Stimulated activated CD4-positive, alpha-beta T cell treated with anti-CD3 and anti-CD28 coated beads, Interleukin-15, amount 100 ng/mL, for 48 hours (primary cell): ENCODE measurements around the gene DLX2.
"Not testable (repeated sequence)": the region's sequence is repeated elsewhere in the genome, so short reads cannot be mapped to it uniquely, and the experiment has no call there.

Source experiments
- DNase-seq, 2 donors: peaks; one replicate each; pipeline ENCODE4 v3.0.0-alpha.2; 2020; ENCODE audit warnings: low read depth in 2 of 2

Gene DLX2

GRCh38 chr2:172102391-172103359 lies at the start of gene DLX2:
DLX2 (minus strand) TSS chr2:172102900; CDS start chr2:172102538, 362 bp downstream.
- peak in 1 of 2 donors; percentile 58 for DNase-seq

- no peak for DNase-seq
Measured at GRCh38 chr2:172147944-172148650, 45.4 kb upstream of the DLX2 start.

- DNase-seq: no peak
Measured at GRCh38 chr2:172143817-172144216, 41.1 kb upstream of the DLX2 start.

DNA sequence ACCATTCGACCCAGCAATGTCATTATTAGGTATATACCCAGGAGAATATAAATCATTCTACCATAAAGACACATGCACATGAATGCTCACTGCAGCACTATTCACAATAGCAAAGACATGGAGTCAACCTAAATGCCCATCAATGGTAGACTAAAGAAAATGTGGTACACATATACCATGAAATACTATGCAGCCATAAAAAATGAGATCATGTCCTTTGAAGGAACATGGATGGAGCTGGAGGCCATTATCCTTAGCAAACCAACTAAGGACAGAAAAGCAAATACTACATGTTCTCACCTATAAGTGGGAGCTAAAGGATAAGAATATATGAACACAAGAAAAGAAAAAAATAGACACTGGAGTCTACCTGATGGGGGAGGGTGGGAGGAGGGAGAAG lies 36.0 kb upstream of the DLX2 start:
- not testable (repeated sequence) for DNase-seq

DNA sequence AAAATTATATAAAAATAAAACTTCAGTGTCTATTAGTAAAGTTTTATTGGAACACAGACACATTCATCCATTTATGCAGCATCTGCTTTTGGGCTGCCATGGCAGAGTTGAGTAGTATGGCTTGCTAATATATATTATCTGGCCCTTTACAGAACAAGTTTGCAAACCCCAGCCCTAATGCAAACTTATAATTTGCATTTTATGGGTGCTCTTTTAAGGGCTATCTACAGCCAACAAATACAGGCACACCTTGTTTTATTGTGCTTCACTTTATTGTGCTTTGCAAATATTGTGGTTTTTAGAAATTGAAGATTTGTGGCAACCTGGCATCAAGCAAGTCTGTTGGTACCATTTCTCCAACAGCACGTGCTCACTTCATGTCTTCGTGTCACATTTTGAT lies 35.2 kb upstream of the DLX2 start:
- no peak for DNase-seq

DNA sequence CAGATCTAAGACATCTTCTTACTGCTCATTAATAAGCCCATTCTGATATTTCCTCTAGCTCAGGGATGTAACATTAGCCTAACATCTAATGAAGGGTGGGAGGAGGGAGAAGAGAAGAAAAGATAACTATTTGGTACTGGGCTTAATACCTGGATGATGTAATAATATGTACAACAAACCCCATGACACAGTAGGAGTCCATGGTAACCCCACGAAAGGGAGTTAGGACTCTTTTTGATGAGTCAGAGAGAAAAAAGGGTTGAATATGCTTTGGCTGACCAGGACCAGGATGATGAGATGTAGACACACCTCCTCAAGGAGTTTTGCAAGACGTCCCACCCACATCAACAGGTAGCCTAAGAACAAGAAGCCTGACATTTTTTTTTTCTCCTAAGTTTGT lies 34.4 kb upstream of the DLX2 start:
- DNase-seq: no peak

- DNase-seq: no peak
Measured at GRCh38 chr2:172135446-172135845, 32.7 kb upstream of the DLX2 start.

- no peak for DNase-seq
Measured at GRCh38 chr2:172134270-172134669, 31.6 kb upstream of the DLX2 start.

- no peak for DNase-seq
Measured at GRCh38 chr2:172131713-172132555, 29.2 kb upstream of the DLX2 start.

DNA sequence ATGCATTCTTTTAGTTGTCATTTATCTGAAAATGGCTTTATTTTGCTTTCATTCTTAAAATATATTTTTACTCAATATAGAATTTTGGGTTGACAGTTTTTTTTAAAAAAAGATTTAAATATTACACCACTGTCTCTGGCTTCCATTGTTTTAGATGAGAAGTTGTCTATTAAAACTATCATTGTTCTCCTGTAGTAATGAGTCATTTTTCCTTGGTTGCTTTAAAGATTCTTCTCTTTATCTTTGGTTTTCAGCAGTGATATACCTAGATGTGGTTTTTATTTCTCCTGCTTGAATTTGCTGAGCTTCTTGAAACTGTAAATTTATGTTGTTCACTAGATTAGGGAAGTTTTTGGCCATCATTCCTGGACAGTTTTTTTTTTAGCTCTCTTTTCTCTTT lies 26.7 kb upstream of the DLX2 start:
- DNase-seq: no peak

DNA sequence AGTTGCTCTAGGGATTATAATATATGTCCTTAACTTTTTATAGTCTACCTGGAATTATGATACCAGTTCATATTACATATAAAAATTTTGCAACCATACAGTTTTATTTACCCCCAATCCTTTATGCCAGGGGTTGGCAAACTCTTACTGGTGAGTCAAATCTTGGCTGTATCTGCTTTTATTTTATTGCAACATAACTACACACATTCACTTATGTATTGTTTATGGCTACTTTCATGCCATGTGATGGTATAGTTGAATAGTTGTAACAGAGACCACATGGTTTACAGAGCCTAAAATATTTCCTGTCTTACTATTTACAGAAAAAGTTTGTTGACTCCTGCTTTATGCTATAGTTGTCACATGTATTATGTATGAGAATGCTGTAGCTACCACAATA lies 25.8 kb upstream of the DLX2 start:
- DNase-seq: no peak

GRCh38 chr2:172120118-172120517 lies 17.4 kb upstream of the DLX2 start:
- DNase-seq: no peak

- no peak for DNase-seq
Measured at GRCh38 chr2:172119089-172119488, 16.4 kb upstream of the DLX2 start.

DNA sequence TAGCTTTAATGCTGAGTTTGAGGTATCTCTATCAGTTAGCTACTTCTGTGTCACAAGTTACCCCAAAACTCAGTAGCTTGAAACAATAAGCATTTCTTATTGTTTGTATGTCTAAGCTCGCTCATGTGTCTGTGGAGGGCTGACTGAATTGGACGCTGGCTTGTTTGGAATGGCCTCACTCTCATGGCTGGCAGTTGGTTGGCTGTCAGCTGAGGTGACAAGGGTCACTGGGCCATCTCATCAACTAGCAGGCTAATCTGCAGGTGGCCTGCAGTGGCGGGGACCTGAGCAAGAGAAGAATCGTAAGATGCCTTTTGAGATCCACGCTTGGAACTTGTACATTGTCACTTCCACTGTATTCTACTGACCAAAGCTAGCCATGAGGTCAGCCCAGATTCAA lies 13.4 kb upstream of the DLX2 start:
- no peak for DNase-seq

GRCh38 chr2:172114579-172114978 lies 11.9 kb upstream of the DLX2 start:
- DNase-seq: no peak

DNA sequence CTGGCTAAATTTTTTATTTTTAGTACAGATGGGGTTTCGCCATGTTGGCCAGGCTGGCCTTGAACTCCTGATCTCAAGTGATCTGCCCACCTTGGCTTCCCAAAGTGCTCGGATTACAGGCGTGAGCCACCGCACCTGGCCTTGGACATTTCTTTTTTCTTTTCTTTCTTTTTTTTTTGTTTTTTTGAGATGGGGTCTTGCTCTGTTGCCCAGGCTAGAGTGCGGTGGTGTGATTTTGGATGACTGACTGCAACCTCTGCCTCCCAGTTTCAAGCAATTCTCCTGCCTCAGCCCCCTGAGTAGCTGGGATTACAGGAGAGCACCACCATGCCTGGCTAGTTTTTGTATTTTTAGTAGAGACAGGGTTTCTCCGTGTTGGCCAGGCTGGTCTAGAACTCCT lies 11.5 kb upstream of the DLX2 start:
- not testable (repeated sequence) for DNase-seq

DNA sequence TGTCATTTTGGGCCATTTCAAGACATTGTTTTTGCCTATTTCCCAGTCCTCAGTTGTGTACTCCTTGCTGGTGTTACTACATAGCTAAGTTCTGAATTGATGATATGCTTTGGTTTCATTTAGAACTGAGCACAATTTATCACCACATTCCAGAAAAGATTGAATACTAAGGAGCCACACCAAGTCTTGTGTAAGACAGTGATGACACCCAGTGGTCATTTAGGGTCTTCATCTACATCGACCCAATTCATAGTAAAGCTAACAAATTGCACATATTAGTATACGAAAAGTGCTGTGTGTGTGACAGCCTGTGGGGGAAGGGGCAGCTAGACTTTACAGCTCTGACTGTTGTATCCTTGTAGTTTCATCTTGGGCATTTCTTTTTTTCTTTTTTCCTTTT lies 10.9 kb upstream of the DLX2 start:
- no peak for DNase-seq

- DNase-seq: no peak
Measured at GRCh38 chr2:172109988-172110811, 7.5 kb upstream of the DLX2 start.

- DNase-seq: no peak
Measured at GRCh38 chr2:172109256-172109987, 6.7 kb upstream of the DLX2 start.

DNA sequence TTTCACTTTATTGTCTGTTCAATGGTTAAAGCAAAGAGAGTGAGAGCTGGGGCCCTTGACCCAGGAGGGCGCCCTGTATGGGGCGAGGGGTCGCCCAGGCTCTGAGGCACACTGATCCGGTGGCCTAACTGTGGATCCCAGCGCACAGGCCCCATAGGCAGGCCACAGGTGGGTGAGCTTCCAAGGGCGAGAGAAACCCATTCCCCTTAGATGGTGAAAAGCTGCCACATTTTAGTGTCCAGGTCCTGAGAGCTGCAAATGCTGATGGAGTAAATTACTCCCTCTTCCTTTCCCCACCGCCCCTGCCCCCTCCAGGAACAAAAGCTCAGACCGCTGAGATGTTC lies 5.9 kb upstream of the DLX2 start:
- no peak for DNase-seq
